Thoracic aorta (tissue), 2 donors: ENCODE results near the gene KMT2E. TPM values are rescaled to one million over a fixed set of nuclear protein-coding genes. Genes with fewer than 3 reads are reported as not detected.
A peak's percentile ranks its signal among the peaks of the same experiment; 100 is the strongest.
"Not testable (repeated sequence)": the region's sequence is repeated elsewhere in the genome, so short reads cannot be mapped to it uniquely, and the experiment has no call there.

Experiments used
- ATAC-seq: fragments of 150-250 bp; one replicate; pipeline ENCODE4 v1.8.0; 2017; ENCODE audit warnings: low read depth; ENCODE audit not compliant: insufficient number of reproducible peaks, low FRiP score
- DNase-seq: peaks from one replicate; pipeline ENCODE4 v3.0.0-alpha.2; 2020; ENCODE audit warnings: low spot score
- H3K27ac ChIP-seq, 2 donors: fragments of 200-600 bp; sonication (generic); 1 replicate in 1 of 2; 2 replicates in 1 of 2; pipeline ENCODE4 v1.5.1; 2016; ENCODE audit warnings: mild to moderate bottlenecking in 2 of 2, moderate library complexity in 2 of 2
- H3K27me3 ChIP-seq: fragments of 200-600 bp; sonication (generic); replicated peaks from 2 replicates; pipeline ENCODE4 v1.6.0; 2016; ENCODE audit warnings: mild to moderate bottlenecking; ENCODE audit not compliant: insufficient read depth
- H3K36me3 ChIP-seq: fragments of 200-600 bp; sonication (generic); one replicate; pipeline ENCODE4 v1.5.1; 2016
- H3K4me1 ChIP-seq, 2 donors: fragments of 200-600 bp; sonication (generic); 1 replicate in 1 of 2; 2 replicates in 1 of 2; pipeline versions ENCODE4 v1.5.1 to v1.6.0; 2016; ENCODE audit warnings: low read depth in 2 of 2, mild to moderate bottlenecking in 1 of 2; ENCODE audit not compliant: control insufficient read depth in 1 of 2
- H3K4me3 ChIP-seq: fragments of 200-600 bp; sonication (generic); 2 replicates; pipeline ENCODE4 v1.5.1; 2016; ENCODE audit warnings: mild to moderate bottlenecking
- H3K9me3 ChIP-seq: fragments of 200-600 bp; sonication (generic); 2 replicates; pipeline ENCODE4 v1.5.1; 2016
- CTCF ChIP-seq: fragments of 200-600 bp; sonication (generic); IDR thresholded peaks from one replicate; pipeline ENCODE4 v1.5.1; 2019; ENCODE audit warnings: antibody characterized with exemption
- total RNA-seq, 2 donors: library from RNA; depleted of rRNA; stranded (reverse); fragments of >200 nt; gene quantifications; one replicate each; pipeline versions ENCODE4 v1.1.0 to v1.2.3, GENCODE V29; 2016

The KMT2E gene
- total RNA-seq, 2 donors from 2014 or later, result 139 to 140 TPM

- ATAC-seq (no peak), DNase-seq (no peak)
- no peak overlapping the region for H3K4me3 ChIP-seq
- no peaks in the 10 kb centered on the region for H3K36me3 ChIP-seq
- peaks cover 41 to 83% of the 10 kb centered on the region in 2 donors for H3K4me1 ChIP-seq
- peak overlapping the region; percentile 70 to 83 for H3K27ac ChIP-seq
- TF ChIP-seq CTCF, result no peak
- no peaks in the 10 kb centered on the region for H3K27me3 ChIP-seq
- H3K9me3 ChIP-seq, result no peaks in the 10 kb centered on the region
Observed at GRCh38 chr7:104972500-104972899, 41.5 kb upstream of the KMT2E start.

- Histone ChIP-seq H3K4me1 (peaks cover 41 to 83% of the 10 kb centered on the region in 2 donors), H3K27ac (peak overlapping the region; percentile 64 to 73), H3K9me3 (no peaks in the 10 kb centered on the region), H3K4me3 (no peak overlapping the region), H3K27me3 (no peaks in the 10 kb centered on the region), H3K36me3 (no peaks in the 10 kb centered on the region)
- no peak for TF ChIP-seq CTCF
- DNase-seq (no peak), ATAC-seq (no peak)
Observed at GRCh38 chr7:104973227-104973626, 40.8 kb upstream of the KMT2E start.

GRCh38 chr7:104973909-104974415, 40.0 kb upstream of the KMT2E start:
- Histone ChIP-seq H3K27me3 (no peaks in the 10 kb centered on the region), H3K27ac (peak overlapping the region; percentile 64 to 73), H3K36me3 (no peaks in the 10 kb centered on the region), H3K9me3 (no peaks in the 10 kb centered on the region), H3K4me1 (peaks cover 40 to 83% of the 10 kb centered on the region in 2 donors), H3K4me3 (peak overlapping the region; percentile 12)
- no peak for TF ChIP-seq CTCF
- ATAC-seq (peak; percentile 25), DNase-seq (no peak)

- not testable (repeated sequence) for H3K4me3 ChIP-seq, ATAC-seq, H3K27ac ChIP-seq, DNase-seq, H3K36me3 ChIP-seq, H3K27me3 ChIP-seq, H3K9me3 ChIP-seq
- peaks cover 37 to 83% of the 10 kb centered on the region in 2 donors for H3K4me1 ChIP-seq
Observed at GRCh38 chr7:104975553-104975952, 38.5 kb upstream of the KMT2E start.

- Histone ChIP-seq H3K27me3 (no peaks in the 10 kb centered on the region), H3K27ac (peak overlapping the region; percentile 21 to 38), H3K36me3 (no peaks in the 10 kb centered on the region), H3K9me3 (no peaks in the 10 kb centered on the region), H3K4me1 (peaks cover 32 to 80% of the 10 kb centered on the region in 2 donors), H3K4me3 (no peak overlapping the region)
- TF ChIP-seq CTCF, result no peak
- DNase-seq (no peak), ATAC-seq (no peak)
Observed at GRCh38 chr7:104976966-104977636, 36.9 kb upstream of the KMT2E start.
